ENCODE measurements around the gene ANLN. TPM values are rescaled to one million over a fixed set of nuclear protein-coding genes. Genes with fewer than 3 reads are reported as not detected.
A peak's percentile ranks its signal among the peaks of the same experiment; 100 is the strongest.

ANLN gene
- total and polyA plus RNA-seq, 9 of the 15 experiments (the other 6 are each of a cell fraction or from before 2014, with no cell fraction given) = 18.1 to 66.2 (median 38.7) TPM

DNA sequence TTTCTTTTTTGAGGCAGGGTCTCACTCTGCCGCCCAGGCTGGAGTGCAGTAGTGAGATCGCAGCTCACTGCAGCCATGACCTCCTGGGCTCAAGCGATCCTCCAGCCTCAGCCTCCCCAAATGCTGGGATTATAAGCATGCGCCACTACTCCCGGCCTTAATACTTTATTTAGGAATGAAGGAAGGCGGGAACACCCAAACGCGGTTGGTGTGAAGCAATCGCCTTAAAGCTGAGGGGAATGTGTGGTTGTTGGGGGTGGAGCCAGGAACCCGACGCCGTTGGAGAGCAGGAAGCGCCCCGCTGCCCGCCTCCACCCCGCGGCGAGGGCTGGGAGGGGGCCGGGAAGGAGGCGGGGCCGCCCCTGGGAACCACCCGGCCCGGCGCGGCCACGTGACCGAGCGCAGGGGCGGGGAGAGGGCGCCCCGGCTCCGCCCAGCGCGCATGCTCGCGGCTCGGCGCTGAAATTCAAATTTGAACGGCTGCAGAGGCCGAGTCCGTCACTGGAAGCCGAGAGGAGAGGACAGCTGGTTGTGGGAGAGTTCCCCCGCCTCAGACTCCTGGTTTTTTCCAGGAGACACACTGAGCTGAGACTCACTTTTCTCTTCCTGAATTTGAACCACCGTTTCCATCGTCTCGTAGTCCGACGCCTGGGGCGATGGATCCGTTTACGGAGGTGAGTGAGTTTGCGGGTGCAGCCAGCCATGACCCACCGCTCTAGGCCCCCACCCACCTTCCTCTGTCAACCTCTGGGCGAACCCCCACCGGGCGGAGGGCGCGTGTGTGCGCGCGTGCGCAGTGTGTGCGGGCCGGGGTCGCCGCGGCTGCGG, at the start of gene ANLN (continued):
- TF ChIP-seq SMAD3 (CRISPR knock-in tag; conservative IDR thresholded peaks at IDR 0.05) (0 out of 2 replicates have a peak, but pooled peaks have one; percentile 9), ZNF699 (CRISPR knock-in tag; IDR thresholded peaks at IDR 0.05; ENCODE audit: insufficient replicate concordance) (no peak), ZNF79 (CRISPR knock-in tag; IDR thresholded peaks at IDR 0.05; ENCODE audit: low read depth) (no peak), MED1 (CRISPR knock-in tag; IDR thresholded peaks at IDR 0.05; ENCODE audit: borderline replicate concordance) (no peak), ZNF146 (CRISPR knock-in tag; IDR thresholded peaks at IDR 0.05; ENCODE audit: unreplicated experiment) (no peak), RFX5 (IDR thresholded peaks at IDR 0.05; ENCODE audit: low read depth, low read length) (no peak), MYBL2 (IDR thresholded peaks at IDR 0.05; ENCODE audit: low read depth) (peak; percentile 98), MYBL2 (CRISPR knock-in tag; IDR thresholded peaks at IDR 0.05; ENCODE audit: borderline replicate concordance) (peak; percentile 88; the same call in 1 of the 2 replicates), ETV6 (IDR thresholded peaks at IDR 0.05; ENCODE audit: borderline replicate concordance in 1 of 2, low read depth in 2 of 2, low read length in 1 of 2) (no peak), ETV6 (CRISPR knock-in tag; IDR thresholded peaks at IDR 0.05; ENCODE audit: borderline replicate concordance) (no peak), POLR2B (IDR thresholded peaks at IDR 0.05; ENCODE audit: low read depth, partially characterized antibody) (peak; percentile 78), RBM14 (IDR thresholded peaks at IDR 0.05; ENCODE audit: borderline replicate concordance, insufficient read depth, low read depth, low read length) (no peak), HDAC6 (IDR thresholded peaks at IDR 0.05; ENCODE audit: low read depth, low read length) (no peak), HEY1 (CRISPR knock-in tag; IDR thresholded peaks at IDR 0.05; ENCODE audit: borderline replicate concordance) (no peak), HNRNPL (IDR thresholded peaks at IDR 0.05; ENCODE audit: low read depth, low read length) (no peak)
- TF ChIP-seq, protein P1, sequence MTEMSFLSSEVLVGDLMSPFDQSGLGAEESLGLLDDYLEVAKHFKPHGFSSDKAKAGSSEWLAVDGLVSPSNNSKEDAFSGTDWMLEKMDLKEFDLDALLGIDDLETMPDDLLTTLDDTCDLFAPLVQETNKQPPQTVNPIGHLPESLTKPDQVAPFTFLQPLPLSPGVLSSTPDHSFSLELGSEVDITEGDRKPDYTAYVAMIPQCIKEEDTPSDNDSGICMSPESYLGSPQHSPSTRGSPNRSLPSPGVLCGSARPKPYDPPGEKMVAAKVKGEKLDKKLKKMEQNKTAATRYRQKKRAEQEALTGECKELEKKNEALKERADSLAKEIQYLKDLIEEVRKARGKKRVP (CRISPR knock-in tag; IDR thresholded peaks at IDR 0.05) = peak; percentile 19; the same call in 1 of the 2 replicates
- TF ChIP-seq, protein P2, sequence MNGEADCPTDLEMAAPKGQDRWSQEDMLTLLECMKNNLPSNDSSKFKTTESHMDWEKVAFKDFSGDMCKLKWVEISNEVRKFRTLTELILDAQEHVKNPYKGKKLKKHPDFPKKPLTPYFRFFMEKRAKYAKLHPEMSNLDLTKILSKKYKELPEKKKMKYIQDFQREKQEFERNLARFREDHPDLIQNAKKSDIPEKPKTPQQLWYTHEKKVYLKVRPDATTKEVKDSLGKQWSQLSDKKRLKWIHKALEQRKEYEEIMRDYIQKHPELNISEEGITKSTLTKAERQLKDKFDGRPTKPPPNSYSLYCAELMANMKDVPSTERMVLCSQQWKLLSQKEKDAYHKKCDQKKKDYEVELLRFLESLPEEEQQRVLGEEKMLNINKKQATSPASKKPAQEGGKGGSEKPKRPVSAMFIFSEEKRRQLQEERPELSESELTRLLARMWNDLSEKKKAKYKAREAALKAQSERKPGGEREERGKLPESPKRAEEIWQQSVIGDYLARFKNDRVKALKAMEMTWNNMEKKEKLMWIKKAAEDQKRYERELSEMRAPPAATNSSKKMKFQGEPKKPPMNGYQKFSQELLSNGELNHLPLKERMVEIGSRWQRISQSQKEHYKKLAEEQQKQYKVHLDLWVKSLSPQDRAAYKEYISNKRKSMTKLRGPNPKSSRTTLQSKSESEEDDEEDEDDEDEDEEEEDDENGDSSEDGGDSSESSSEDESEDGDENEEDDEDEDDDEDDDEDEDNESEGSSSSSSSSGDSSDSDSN (IDR thresholded peaks at IDR 0.05; ENCODE audit: borderline replicate concordance in 1 of 2, low read depth in 2 of 2, low read length in 2 of 2) = no peak
- TF ChIP-seq, protein P3, sequence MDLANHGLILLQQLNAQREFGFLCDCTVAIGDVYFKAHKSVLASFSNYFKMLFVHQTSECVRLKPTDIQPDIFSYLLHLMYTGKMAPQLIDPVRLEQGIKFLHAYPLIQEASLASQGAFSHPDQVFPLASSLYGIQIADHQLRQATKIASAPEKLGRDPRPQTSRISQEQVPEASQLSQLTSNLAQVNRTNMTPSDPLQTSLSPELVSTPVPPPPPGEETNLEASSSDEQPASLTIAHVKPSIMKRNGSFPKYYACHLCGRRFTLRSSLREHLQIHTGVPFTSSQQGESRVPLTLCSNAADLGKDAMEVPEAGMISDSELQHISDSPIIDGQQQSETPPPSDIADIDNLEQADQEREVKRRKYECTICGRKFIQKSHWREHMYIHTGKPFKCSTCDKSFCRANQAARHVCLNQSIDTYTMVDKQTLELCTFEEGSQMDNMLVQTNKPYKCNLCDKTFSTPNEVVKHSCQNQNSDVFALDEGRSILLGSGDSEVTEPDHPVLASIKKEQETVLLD (IDR thresholded peaks at IDR 0.05) = peak; percentile 78
- TF ChIP-seq, protein P4, sequence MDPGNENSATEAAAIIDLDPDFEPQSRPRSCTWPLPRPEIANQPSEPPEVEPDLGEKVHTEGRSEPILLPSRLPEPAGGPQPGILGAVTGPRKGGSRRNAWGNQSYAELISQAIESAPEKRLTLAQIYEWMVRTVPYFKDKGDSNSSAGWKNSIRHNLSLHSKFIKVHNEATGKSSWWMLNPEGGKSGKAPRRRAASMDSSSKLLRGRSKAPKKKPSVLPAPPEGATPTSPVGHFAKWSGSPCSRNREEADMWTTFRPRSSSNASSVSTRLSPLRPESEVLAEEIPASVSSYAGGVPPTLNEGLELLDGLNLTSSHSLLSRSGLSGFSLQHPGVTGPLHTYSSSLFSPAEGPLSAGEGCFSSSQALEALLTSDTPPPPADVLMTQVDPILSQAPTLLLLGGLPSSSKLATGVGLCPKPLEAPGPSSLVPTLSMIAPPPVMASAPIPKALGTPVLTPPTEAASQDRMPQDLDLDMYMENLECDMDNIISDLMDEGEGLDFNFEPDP (CRISPR knock-in tag; IDR thresholded peaks at IDR 0.05) = no peak
